ENCODE measurements around the gene JAK1. TPM values are rescaled to one million over a fixed set of nuclear protein-coding genes. Genes with fewer than 3 reads are reported as not detected.
A peak's percentile ranks its signal among the peaks of the same experiment; 100 is the strongest.

JAK1 gene
- polyA plus RNA-seq, 1 donor from 2014 or later, result 26.8 TPM

- Histone ChIP-seq H3F3A (ENCODE audit: insufficient read depth, low read length, poor library complexity, severe bottlenecking) (no peaks in the 10 kb centered on the region), H3K27ac (ENCODE audit: low read length) (peak overlapping the region; percentile 14), H3K36me3 (ENCODE audit: insufficient read depth, low read length) (no peaks in the 10 kb centered on the region), H3K4me2 (ENCODE audit: low read length) (peak overlapping the region; percentile 57), H2AFZ (ENCODE audit: low read depth, low read length) (peak overlapping the region; percentile 33), H3K79me2 (replicated peaks; ENCODE audit: insufficient read depth, low read length) (peaks cover 14% of the 10 kb centered on the region), H3K4me3 (ENCODE audit: low read length) (peak overlapping the region; percentile 96), H3K27me3 (ENCODE audit: insufficient read depth, low read depth, low read length) (no peaks in the 10 kb centered on the region), H4K20me1 (ENCODE audit: insufficient read depth) (no peaks in the 10 kb centered on the region), H3K9me3 (ENCODE audit: low read length) (no peaks in the 10 kb centered on the region), H3K9me2 (ENCODE audit: insufficient read depth, low read length) (no peaks in the 10 kb centered on the region), H3K9ac (ENCODE audit: low read length) (peak overlapping the region; percentile 75)
- TF ChIP-seq SMC3 (conservative IDR thresholded peaks at IDR 0.05; ENCODE audit: poor library complexity) (no peak), EP300 (conservative IDR thresholded peaks at IDR 0.05; ENCODE audit: poor library complexity, severe bottlenecking) (no peak), RAD21 (conservative IDR thresholded peaks at IDR 0.05) (peak; percentile 16), EZH2 (IDR thresholded peaks at IDR 0.05; ENCODE audit: borderline replicate concordance, insufficient read depth, low read length, poor library complexity, severe bottlenecking) (no peak), TAF1 (IDR thresholded peaks at IDR 0.05; ENCODE audit: low read depth) (no peak)
- TF ChIP-seq, protein P1, sequence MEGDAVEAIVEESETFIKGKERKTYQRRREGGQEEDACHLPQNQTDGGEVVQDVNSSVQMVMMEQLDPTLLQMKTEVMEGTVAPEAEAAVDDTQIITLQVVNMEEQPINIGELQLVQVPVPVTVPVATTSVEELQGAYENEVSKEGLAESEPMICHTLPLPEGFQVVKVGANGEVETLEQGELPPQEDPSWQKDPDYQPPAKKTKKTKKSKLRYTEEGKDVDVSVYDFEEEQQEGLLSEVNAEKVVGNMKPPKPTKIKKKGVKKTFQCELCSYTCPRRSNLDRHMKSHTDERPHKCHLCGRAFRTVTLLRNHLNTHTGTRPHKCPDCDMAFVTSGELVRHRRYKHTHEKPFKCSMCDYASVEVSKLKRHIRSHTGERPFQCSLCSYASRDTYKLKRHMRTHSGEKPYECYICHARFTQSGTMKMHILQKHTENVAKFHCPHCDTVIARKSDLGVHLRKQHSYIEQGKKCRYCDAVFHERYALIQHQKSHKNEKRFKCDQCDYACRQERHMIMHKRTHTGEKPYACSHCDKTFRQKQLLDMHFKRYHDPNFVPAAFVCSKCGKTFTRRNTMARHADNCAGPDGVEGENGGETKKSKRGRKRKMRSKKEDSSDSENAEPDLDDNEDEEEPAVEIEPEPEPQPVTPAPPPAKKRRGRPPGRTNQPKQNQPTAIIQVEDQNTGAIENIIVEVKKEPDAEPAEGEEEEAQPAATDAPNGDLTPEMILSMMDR (IDR thresholded peaks at IDR 0.05; ENCODE audit: poor library complexity, severe bottlenecking), result no peak
Observed at GRCh38 chr1:64965366-64966157, 787 bp downstream of the JAK1 start.

GRCh38 chr1:64963466-64963865, 2.9 kb downstream of the JAK1 start:
- Histone ChIP-seq H3K36me3 (ENCODE audit: insufficient read depth, low read length) (no peaks in the 10 kb centered on the region), H3K9me2 (ENCODE audit: insufficient read depth, low read length) (no peaks in the 10 kb centered on the region), H3K4me2 (ENCODE audit: low read length) (no peak overlapping the region), H2AFZ (ENCODE audit: low read depth, low read length) (no peak overlapping the region), H3K9ac (ENCODE audit: low read length) (no peak overlapping the region), H3K79me2 (replicated peaks; ENCODE audit: insufficient read depth, low read length) (peaks cover 14% of the 10 kb centered on the region), H3K27ac (ENCODE audit: low read length) (no peak overlapping the region), H4K20me1 (ENCODE audit: insufficient read depth) (no peaks in the 10 kb centered on the region), H3K27me3 (ENCODE audit: insufficient read depth, low read depth, low read length) (no peaks in the 10 kb centered on the region), H3K4me3 (ENCODE audit: low read length) (no peak overlapping the region), H3F3A (ENCODE audit: insufficient read depth, low read length, poor library complexity, severe bottlenecking) (no peaks in the 10 kb centered on the region), H3K9me3 (ENCODE audit: low read length) (no peaks in the 10 kb centered on the region)
- TF ChIP-seq SMC3 (conservative IDR thresholded peaks at IDR 0.05; ENCODE audit: poor library complexity), result no peak
- no peak for TF ChIP-seq REST (IDR thresholded peaks at IDR 0.05; ENCODE audit: borderline replicate concordance)
- TF ChIP-seq, protein P1 (IDR thresholded peaks at IDR 0.05; ENCODE audit: poor library complexity, severe bottlenecking), result no peak
- TF ChIP-seq EP300 (conservative IDR thresholded peaks at IDR 0.05; ENCODE audit: poor library complexity, severe bottlenecking), result no peak
- no peak for TF ChIP-seq RAD21 (conservative IDR thresholded peaks at IDR 0.05)
- no peak for TF ChIP-seq EZH2 (IDR thresholded peaks at IDR 0.05; ENCODE audit: borderline replicate concordance, insufficient read depth, low read length, poor library complexity, severe bottlenecking)
- no peak for TF ChIP-seq MXI1 (conservative IDR thresholded peaks at IDR 0.05; ENCODE audit: poor library complexity, severe bottlenecking)
- TF ChIP-seq POLR2AphosphoS5 (IDR thresholded peaks at IDR 0.05), result no peak
- no peak for TF ChIP-seq TAF1 (IDR thresholded peaks at IDR 0.05; ENCODE audit: low read depth)
